HEK293 (cell line): Measurements from ENCODE around the gene SLC19A1.

Source experiments
- CTCF ChIA-PET: fragments of 350-600 bp; formaldehyde crosslinking; extraction: SDS; loops from one replicate; lab custom pipeline; 2021; ENCODE audit warnings: antibody characterized with exemption; lab: Yijun Ruan, JAX
- POLR2A ChIA-PET: fragments of 300-600 bp; formaldehyde crosslinking; extraction: SDS; loops from one replicate; lab custom pipeline; 2020; ENCODE audit warnings: antibody characterized with exemption, inconsistent platforms; lab: Yijun Ruan, JAX
- H3K27ac ChIP-seq: fragments of 200-500 bp; sonication (Bioruptor generic); 2 replicates; pipeline ENCODE4 v1.5.1; 2014; ENCODE audit warnings: low read depth, low read length, control low read depth, inconsistent platforms; ENCODE audit errors: extremely low read depth
- H3K36me3 ChIP-seq, 2 experiments: fragments of 200-500 bp in 1 of 2; sonication (Bioruptor generic) in 1 of 2; 1 replicate in 1 of 2; 2 replicates in 1 of 2; pipeline ENCODE4 v1.5.1; 2014 to 2017; ENCODE audit warnings: inconsistent platforms in 2 of 2, low read length in 2 of 2; ENCODE audit not compliant: control insufficient read depth in 2 of 2, insufficient read depth in 1 of 2
- H3K4me1 ChIP-seq: fragments of 200-500 bp; sonication (Bioruptor generic); 2 replicates; pipeline ENCODE4 v1.5.1; 2014; ENCODE audit warnings: mild to moderate bottlenecking, low read length, inconsistent platforms; ENCODE audit not compliant: control insufficient read depth, insufficient read depth
- H3K4me3 ChIP-seq: 2 replicates; pipeline ENCODE4 v1.5.1; 2011; ENCODE audit warnings: low read depth, mild to moderate bottlenecking, control low read depth, low read length, moderate library complexity
- H3K9me3 ChIP-seq: fragments of 200-500 bp; sonication (Bioruptor generic); 2 replicates; pipeline ENCODE4 v1.5.1; 2014; ENCODE audit warnings: low read depth, low read length, inconsistent platforms; ENCODE audit not compliant: control insufficient read depth, insufficient read depth
- HOXD13 ChIP-seq: sonication (generic); formaldehyde crosslinking; IDR thresholded peaks from 2 replicates; pipeline ENCODE4 v1.8.0; 2022; ENCODE audit warnings: missing genetic modification reagents, borderline replicate concordance
- KLF7 ChIP-seq: fragments of 450-650 bp; formaldehyde crosslinking; IDR thresholded peaks from 2 replicates; pipeline ENCODE4 v1.5.1; 2016; ENCODE audit warnings: missing biosample characterization, missing genetic modification characterization, borderline replicate concordance
- SETDB1 ChIP-seq: IDR thresholded peaks from one replicate; pipeline ENCODE4 v1.6.1; 2017; ENCODE audit warnings: mild to moderate bottlenecking, low read length, moderate library complexity, mixed read lengths; ENCODE audit not compliant: insufficient read length
- ZBTB48 ChIP-seq: fragments of 450-650 bp; formaldehyde crosslinking; IDR thresholded peaks from 2 replicates; pipeline ENCODE4 v1.5.1; 2016; ENCODE audit warnings: missing biosample characterization, missing genetic modification characterization
- ZNF112 ChIP-seq: fragments of 450-650 bp; formaldehyde crosslinking; IDR thresholded peaks from 2 replicates; pipeline ENCODE4 v1.5.0; 2017; ENCODE audit warnings: missing biosample characterization, missing genetic modification characterization
- ZNF155 ChIP-seq: fragments of 450-650 bp; formaldehyde crosslinking; IDR thresholded peaks from 2 replicates; pipeline ENCODE4 v1.5.1; 2016; ENCODE audit warnings: missing biosample characterization, missing genetic modification characterization
- ZNF184 ChIP-seq: fragments of 450-650 bp; IDR thresholded peaks from 2 replicates; pipeline ENCODE4 v1.5.1; 2018; ENCODE audit warnings: missing biosample characterization, mild to moderate bottlenecking, missing genetic modification characterization
- ZNF223 ChIP-seq: fragments of 450-650 bp; formaldehyde crosslinking; IDR thresholded peaks from 2 replicates; pipeline ENCODE4 v1.5.1; 2016; ENCODE audit warnings: missing biosample characterization, missing genetic modification characterization
- ZNF510 ChIP-seq: fragments of 450-650 bp; formaldehyde crosslinking; IDR thresholded peaks from 2 replicates; pipeline ENCODE4 v1.5.1; 2018; ENCODE audit warnings: mild to moderate bottlenecking, missing genetic modification characterization, missing biosample characterization; ENCODE audit not compliant: insufficient replicate concordance
- ZNF549 ChIP-seq: fragments of 450-650 bp; IDR thresholded peaks from 2 replicates; pipeline ENCODE4 v1.5.1; 2018; ENCODE audit warnings: missing biosample characterization, missing genetic modification characterization, mild to moderate bottlenecking, inconsistent platforms, moderate library complexity
- ZNF600 ChIP-seq: fragments of 450-650 bp; formaldehyde crosslinking; IDR thresholded peaks from 2 replicates; pipeline ENCODE4 v1.5.1; 2016; ENCODE audit warnings: missing biosample characterization, missing genetic modification characterization
- ZNF624 ChIP-seq: fragments of 450-650 bp; formaldehyde crosslinking; IDR thresholded peaks from 2 replicates; pipeline ENCODE4 v1.5.1; 2017; ENCODE audit warnings: missing biosample characterization, missing genetic modification characterization
- ZNF747 ChIP-seq: fragments of 450-650 bp; formaldehyde crosslinking; IDR thresholded peaks from 2 replicates; pipeline ENCODE4 v1.5.1; 2016; ENCODE audit warnings: missing biosample characterization, missing genetic modification characterization
- TF ChIP-seq, protein P1 (sequence below): fragments of 450-650 bp; formaldehyde crosslinking; IDR thresholded peaks from 2 replicates; pipeline ENCODE4 v1.5.1; 2016; ENCODE audit warnings: missing biosample characterization, missing genetic modification characterization
- TF ChIP-seq, protein P2 (sequence below): fragments of 450-650 bp; formaldehyde crosslinking; conservative IDR thresholded peaks from 2 replicates; pipeline ENCODE4 v1.5.1; 2016; ENCODE audit warnings: low read depth, missing biosample characterization, missing genetic modification characterization
- TF ChIP-seq, protein P3 (sequence below): fragments of 450-650 bp; formaldehyde crosslinking; IDR thresholded peaks from 2 replicates; pipeline ENCODE4 v1.5.1; 2016; ENCODE audit warnings: missing biosample characterization, missing genetic modification characterization
- TF ChIP-seq, protein P4 (sequence below): IDR thresholded peaks from 2 replicates; pipeline ENCODE4 v1.6.1; 2011; ENCODE audit warnings: mild to moderate bottlenecking, low read depth, low read length, borderline replicate concordance
- TF ChIP-seq, protein P5 (sequence below): fragments of 450-650 bp; formaldehyde crosslinking; IDR thresholded peaks from 2 replicates; pipeline ENCODE4 v1.5.1; 2017; ENCODE audit warnings: missing biosample characterization, missing genetic modification characterization
- TF ChIP-seq, protein P6 (sequence below): fragments of 450-650 bp; formaldehyde crosslinking; IDR thresholded peaks from 2 replicates; pipeline ENCODE4 v1.5.1; 2016; ENCODE audit warnings: missing biosample characterization, missing genetic modification characterization
- TF ChIP-seq, protein P7 (sequence below): fragments of 450-650 bp; formaldehyde crosslinking; IDR thresholded peaks from 2 replicates; pipeline ENCODE4 v1.5.1; 2016; ENCODE audit warnings: missing biosample characterization, missing genetic modification characterization

Gene SLC19A1

DNA sequence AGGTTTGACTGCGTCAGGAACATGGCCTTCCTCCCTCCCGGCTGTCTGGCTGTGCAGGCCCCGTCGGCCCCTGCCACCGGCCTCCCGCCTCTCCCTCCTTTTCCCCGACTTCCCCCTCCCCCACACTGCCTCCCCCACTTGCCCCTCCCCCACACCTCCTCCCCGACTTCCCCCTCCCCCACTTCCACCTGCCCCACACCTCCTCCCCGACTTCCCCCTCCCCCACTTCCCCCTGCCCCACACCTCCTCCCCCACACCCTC lies 52.6 kb downstream of the SLC19A1 start (continued):
- TF ChIP-seq, protein P1, sequence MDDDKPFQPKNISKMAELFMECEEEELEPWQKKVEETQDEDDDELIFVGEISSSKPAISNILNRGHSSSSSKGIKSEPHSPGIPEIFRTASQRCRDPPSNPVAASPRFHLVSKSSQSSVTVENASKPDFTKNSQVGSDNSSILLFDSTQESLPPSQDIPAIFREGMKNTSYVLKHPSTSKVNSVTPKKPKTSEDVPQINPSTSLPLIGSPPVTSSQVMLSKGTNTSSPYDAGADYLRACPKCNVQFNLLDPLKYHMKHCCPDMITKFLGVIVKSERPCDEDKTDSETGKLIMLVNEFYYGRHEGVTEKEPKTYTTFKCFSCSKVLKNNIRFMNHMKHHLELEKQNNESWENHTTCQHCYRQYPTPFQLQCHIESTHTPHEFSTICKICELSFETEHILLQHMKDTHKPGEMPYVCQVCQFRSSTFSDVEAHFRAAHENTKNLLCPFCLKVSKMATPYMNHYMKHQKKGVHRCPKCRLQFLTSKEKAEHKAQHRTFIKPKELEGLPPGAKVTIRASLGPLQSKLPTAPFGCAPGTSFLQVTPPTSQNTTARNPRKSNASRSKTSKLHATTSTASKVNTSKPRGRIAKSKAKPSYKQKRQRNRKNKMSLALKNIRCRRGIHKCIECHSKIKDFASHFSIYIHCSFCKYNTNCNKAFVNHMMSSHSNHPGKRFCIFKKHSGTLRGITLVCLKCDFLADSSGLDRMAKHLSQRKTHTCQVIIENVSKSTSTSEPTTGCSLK, result no peak
- TF ChIP-seq ZNF112 (tag by site-specific recombination), result no peak
- TF ChIP-seq KLF7 (tag by site-specific recombination), result no peak
- TF ChIP-seq ZNF549 (tag by site-specific recombination), result no peak
- TF ChIP-seq ZNF747 (tag by site-specific recombination), result no peak
- no peak for TF ChIP-seq ZNF624 (tag by site-specific recombination)
- TF ChIP-seq, protein P2, sequence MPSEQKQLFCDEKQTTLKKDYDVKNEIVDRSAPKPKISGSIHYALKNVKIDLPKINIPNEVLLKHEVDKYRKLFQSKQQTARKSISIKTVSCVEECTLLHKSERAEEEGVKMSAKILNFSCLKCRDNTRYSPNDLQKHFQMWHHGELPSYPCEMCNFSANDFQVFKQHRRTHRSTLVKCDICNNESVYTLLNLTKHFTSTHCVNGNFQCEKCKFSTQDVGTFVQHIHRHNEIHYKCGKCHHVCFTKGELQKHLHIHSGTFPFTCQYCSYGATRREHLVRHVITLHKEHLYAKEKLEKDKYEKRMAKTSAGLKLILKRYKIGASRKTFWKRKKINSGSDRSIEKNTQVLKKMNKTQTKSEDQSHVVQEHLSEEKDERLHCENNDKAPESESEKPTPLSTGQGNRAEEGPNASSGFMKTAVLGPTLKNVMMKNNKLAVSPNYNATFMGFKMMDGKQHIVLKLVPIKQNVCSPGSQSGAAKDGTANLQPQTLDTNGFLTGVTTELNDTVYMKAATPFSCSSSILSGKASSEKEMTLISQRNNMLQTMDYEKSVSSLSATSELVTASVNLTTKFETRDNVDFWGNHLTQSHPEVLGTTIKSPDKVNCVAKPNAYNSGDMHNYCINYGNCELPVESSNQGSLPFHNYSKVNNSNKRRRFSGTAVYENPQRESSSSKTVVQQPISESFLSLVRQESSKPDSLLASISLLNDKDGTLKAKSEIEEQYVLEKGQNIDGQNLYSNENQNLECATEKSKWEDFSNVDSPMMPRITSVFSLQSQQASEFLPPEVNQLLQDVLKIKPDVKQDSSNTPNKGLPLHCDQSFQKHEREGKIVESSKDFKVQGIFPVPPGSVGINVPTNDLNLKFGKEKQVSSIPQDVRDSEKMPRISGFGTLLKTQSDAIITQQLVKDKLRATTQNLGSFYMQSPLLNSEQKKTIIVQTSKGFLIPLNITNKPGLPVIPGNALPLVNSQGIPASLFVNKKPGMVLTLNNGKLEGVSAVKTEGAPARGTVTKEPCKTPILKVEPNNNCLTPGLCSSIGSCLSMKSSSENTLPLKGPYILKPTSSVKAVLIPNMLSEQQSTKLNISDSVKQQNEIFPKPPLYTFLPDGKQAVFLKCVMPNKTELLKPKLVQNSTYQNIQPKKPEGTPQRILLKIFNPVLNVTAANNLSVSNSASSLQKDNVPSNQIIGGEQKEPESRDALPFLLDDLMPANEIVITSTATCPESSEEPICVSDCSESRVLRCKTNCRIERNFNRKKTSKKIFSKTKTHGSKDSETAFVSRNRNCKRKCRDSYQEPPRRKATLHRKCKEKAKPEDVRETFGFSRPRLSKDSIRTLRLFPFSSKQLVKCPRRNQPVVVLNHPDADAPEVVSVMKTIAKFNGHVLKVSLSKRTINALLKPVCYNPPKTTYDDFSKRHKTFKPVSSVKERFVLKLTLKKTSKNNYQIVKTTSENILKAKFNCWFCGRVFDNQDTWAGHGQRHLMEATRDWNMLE (tag by site-specific recombination), result no peak

DNA sequence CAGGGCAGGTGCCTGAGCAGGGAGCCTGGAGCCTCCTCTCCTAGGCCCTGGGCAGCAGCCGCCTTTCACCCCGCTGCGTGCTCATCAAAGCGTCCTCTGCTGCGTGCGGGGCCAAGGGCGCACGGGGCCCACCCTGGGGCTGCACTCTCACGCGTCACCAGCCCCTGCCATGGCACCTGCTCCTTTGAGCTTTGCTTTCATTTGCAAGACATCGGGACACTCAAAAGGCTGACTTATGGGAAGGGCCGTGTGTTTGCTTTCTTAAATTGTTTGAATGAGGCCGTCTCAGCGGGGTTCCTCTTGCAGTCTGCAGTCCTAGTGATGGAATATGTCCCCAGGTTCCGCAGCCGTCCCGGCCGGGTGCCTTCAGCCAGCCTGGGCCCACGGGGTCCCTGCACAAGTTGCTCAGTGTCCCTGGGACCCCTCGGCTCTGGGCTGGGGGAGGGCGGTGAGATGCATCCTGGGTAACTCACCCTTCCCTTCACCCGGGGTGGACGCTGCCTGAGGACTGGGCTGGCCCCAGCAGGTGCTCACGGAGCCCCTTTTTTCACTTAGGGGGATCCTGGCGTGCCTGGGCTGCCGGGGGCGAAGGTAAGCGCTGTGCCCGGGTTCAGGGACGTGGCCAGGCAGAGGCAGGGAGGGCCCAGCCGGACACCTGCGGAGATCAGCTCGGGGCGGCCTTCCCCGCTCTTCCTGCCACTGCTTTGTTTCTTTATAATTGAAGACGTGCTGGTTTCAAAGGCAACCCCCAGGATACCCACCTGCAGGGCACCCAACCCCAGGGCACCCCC lies 53.1 kb downstream of the SLC19A1 start:
- H3K9me3 ChIP-seq, result no peaks in the 10 kb centered on the region
- no peak overlapping the region for H3K27ac ChIP-seq
- H3K36me3 ChIP-seq, result peaks cover 0 to 9% of the 10 kb centered on the region in 2 experiments; a peak in 1 of 3 replicates
- CTCF ChIA-PET, result no interaction called here
- no peak overlapping the region for H3K4me3 ChIP-seq
- POLR2A ChIA-PET, result no interaction called here
- H3K4me1 ChIP-seq, result peaks cover 4% of the 10 kb centered on the region; the same call in 1 of the 2 replicates
- TF ChIP-seq, protein P3, sequence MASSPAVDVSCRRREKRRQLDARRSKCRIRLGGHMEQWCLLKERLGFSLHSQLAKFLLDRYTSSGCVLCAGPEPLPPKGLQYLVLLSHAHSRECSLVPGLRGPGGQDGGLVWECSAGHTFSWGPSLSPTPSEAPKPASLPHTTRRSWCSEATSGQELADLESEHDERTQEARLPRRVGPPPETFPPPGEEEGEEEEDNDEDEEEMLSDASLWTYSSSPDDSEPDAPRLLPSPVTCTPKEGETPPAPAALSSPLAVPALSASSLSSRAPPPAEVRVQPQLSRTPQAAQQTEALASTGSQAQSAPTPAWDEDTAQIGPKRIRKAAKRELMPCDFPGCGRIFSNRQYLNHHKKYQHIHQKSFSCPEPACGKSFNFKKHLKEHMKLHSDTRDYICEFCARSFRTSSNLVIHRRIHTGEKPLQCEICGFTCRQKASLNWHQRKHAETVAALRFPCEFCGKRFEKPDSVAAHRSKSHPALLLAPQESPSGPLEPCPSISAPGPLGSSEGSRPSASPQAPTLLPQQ (tag by site-specific recombination), result peak; percentile 16; the same call in 1 of the 2 replicates
- TF ChIP-seq, protein P4, sequence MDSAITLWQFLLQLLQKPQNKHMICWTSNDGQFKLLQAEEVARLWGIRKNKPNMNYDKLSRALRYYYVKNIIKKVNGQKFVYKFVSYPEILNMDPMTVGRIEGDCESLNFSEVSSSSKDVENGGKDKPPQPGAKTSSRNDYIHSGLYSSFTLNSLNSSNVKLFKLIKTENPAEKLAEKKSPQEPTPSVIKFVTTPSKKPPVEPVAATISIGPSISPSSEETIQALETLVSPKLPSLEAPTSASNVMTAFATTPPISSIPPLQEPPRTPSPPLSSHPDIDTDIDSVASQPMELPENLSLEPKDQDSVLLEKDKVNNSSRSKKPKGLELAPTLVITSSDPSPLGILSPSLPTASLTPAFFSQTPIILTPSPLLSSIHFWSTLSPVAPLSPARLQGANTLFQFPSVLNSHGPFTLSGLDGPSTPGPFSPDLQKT, result no peak
- no peak for TF ChIP-seq ZNF223 (tag by site-specific recombination)
- no peak for TF ChIP-seq HOXD13 (CRISPR knock-in tag)
- TF ChIP-seq, protein P5, sequence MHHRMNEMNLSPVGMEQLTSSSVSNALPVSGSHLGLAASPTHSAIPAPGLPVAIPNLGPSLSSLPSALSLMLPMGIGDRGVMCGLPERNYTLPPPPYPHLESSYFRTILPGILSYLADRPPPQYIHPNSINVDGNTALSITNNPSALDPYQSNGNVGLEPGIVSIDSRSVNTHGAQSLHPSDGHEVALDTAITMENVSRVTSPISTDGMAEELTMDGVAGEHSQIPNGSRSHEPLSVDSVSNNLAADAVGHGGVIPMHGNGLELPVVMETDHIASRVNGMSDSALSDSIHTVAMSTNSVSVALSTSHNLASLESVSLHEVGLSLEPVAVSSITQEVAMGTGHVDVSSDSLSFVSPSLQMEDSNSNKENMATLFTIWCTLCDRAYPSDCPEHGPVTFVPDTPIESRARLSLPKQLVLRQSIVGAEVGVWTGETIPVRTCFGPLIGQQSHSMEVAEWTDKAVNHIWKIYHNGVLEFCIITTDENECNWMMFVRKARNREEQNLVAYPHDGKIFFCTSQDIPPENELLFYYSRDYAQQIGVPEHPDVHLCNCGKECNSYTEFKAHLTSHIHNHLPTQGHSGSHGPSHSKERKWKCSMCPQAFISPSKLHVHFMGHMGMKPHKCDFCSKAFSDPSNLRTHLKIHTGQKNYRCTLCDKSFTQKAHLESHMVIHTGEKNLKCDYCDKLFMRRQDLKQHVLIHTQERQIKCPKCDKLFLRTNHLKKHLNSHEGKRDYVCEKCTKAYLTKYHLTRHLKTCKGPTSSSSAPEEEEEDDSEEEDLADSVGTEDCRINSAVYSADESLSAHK, result no peak
- TF ChIP-seq, protein P6, sequence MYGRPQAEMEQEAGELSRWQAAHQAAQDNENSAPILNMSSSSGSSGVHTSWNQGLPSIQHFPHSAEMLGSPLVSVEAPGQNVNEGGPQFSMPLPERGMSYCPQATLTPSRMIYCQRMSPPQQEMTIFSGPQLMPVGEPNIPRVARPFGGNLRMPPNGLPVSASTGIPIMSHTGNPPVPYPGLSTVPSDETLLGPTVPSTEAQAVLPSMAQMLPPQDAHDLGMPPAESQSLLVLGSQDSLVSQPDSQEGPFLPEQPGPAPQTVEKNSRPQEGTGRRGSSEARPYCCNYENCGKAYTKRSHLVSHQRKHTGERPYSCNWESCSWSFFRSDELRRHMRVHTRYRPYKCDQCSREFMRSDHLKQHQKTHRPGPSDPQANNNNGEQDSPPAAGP (tag by site-specific recombination), result no peak; the same call in 1 of the 2 replicates
- TF ChIP-seq ZNF155 (tag by site-specific recombination), result no peak
- no peak for TF ChIP-seq SETDB1
- no peak for TF ChIP-seq ZNF510
- TF ChIP-seq, protein P7, sequence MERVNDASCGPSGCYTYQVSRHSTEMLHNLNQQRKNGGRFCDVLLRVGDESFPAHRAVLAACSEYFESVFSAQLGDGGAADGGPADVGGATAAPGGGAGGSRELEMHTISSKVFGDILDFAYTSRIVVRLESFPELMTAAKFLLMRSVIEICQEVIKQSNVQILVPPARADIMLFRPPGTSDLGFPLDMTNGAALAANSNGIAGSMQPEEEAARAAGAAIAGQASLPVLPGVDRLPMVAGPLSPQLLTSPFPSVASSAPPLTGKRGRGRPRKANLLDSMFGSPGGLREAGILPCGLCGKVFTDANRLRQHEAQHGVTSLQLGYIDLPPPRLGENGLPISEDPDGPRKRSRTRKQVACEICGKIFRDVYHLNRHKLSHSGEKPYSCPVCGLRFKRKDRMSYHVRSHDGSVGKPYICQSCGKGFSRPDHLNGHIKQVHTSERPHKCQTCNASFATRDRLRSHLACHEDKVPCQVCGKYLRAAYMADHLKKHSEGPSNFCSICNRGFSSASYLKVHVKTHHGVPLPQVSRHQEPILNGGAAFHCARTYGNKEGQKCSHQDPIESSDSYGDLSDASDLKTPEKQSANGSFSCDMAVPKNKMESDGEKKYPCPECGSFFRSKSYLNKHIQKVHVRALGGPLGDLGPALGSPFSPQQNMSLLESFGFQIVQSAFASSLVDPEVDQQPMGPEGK, result 0 out of 2 replicates have a peak, but pooled peaks have one; percentile 37
- peak; percentile 86 for TF ChIP-seq ZNF600 (tag by site-specific recombination)
- no peak for TF ChIP-seq ZBTB48 (tag by site-specific recombination)
- TF ChIP-seq ZNF184 (tag by site-specific recombination), result no peak
